ENCODE data around the gene RNF20. TPM values are rescaled to one million over a fixed set of nuclear protein-coding genes. Genes with fewer than 3 reads are reported as not detected.

The RNF20 gene
- polyA plus RNA-seq, 1 donor from 2014 or later, result 43.6 TPM

DNA sequence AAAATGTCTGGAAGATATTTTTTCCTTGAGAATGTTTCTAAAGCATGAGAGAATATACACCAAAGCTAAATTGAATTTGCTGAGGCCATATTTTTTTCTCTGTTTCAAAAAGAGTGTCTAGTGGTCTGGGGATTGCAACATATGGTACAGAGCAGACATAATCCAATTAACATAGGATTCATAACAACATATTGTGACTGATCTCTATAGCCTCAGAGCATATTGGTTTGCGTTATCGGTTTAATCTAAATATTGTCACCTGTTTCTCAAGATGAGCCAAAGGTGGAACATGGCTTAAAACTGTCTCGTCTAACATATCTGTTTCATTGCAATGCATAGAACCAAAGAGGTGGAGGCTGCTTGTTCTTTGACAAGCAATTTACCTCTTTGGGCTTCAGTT is 57.2 kb downstream of the RNF20 start:
- H3K36me3 Mint-ChIP-seq, result peaks cover 5% of the 10 kb centered on the region
- H3K4me3 Mint-ChIP-seq, result no peak overlapping the region
- no peaks in the 10 kb centered on the region for H3K9me3 Mint-ChIP-seq
- H3K27me3 Mint-ChIP-seq, result no peaks in the 10 kb centered on the region
- no peaks in the 10 kb centered on the region for H3K4me1 Mint-ChIP-seq
- no peak overlapping the region for H3K27ac Mint-ChIP-seq

DNA sequence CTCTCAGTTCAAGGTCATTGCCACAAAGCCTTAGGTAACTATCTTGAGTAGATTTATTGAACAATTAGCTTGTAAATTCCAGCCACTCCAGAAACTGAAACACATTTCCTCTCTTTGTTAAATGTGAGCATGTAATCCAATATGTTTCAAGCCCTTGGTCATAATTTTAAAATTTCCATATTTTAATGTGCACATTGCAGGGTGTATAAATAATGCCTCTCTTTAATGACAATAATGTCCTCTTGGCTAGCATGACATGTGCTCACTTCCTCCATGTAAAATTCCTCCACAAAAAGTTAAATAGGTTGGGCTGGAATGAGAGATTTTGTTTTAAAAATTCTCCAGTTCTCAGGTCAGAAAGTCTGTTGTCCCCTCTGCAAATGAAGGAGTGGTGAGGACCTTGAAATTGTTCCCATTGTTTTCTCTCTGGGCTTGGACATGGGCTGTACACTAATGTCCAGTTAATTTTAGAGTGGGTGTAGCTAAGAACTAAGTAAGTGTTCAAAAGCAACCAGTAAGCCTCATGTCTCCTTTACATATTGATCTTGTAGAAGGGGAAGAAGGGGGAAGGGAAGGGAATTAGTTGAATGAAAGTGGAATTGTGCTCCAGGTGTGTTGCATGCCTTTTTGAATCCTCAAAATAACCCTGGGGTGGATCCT is 58.3 kb downstream of the RNF20 start:
- H3K36me3 Mint-ChIP-seq, result peaks cover 1% of the 10 kb centered on the region
- no peaks in the 10 kb centered on the region for H3K27me3 Mint-ChIP-seq
- H3K9me3 Mint-ChIP-seq, result no peaks in the 10 kb centered on the region
- H3K4me3 Mint-ChIP-seq, result no peak overlapping the region
- H3K27ac Mint-ChIP-seq, result no peak overlapping the region
- no peaks in the 10 kb centered on the region for H3K4me1 Mint-ChIP-seq

DNA sequence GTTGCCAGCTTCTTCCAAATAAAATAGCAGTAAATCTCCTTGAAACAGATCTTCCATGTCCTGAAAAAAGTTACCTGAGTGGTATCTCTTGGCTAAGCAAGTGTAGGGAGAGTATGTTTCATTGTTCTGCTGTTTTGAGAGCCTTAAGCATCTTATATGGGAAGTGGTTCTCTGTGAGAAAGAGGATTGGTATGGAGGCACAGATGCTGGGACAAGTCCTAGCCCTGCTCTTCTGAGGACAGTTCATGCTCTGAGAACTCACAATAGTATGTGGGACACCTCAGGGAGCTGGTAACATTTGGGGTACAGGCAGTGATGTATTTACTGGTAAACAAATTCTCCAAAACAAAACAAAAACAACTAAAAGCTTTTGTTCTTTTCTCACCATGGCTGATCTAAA is 59.1 kb downstream of the RNF20 start:
- peaks cover 1% of the 10 kb centered on the region for H3K36me3 Mint-ChIP-seq

DNA sequence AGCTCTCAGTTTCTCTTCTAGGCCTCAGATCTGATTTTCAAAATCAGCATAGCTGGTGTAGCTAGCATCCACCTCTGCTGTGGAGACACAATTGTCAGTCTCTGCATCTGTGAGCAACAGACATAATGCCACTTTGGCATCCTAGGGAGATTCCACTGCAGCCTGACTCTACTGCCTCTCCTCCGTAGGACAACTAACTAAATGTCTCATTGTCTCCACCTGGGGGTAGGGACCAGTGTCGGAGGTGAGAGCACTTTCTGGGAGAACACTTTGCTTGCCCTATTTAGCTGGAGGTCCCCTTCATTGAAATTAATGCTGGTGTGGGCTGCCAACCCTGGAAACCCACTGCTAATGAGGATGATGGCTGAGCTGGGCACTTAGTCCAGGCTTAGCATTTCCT is 59.7 kb downstream of the RNF20 start:
- no peaks in the 10 kb centered on the region for H3K27me3 Mint-ChIP-seq
- H3K4me3 Mint-ChIP-seq, result no peak overlapping the region
- peak overlapping the region in 1 of 3 donors; percentile 42 for H3K27ac Mint-ChIP-seq

More for the DNA sequence above, 59.1 kb downstream of the RNF20 start:
- H3K4me1 Mint-ChIP-seq, result no peaks in the 10 kb centered on the region
- no peak overlapping the region for H3K4me3 Mint-ChIP-seq
- H3K27ac Mint-ChIP-seq, result peak overlapping the region in 1 of 3 donors; percentile 42
- H3K9me3 Mint-ChIP-seq, result no peaks in the 10 kb centered on the region
- H3K27me3 Mint-ChIP-seq, result no peaks in the 10 kb centered on the region

DNA sequence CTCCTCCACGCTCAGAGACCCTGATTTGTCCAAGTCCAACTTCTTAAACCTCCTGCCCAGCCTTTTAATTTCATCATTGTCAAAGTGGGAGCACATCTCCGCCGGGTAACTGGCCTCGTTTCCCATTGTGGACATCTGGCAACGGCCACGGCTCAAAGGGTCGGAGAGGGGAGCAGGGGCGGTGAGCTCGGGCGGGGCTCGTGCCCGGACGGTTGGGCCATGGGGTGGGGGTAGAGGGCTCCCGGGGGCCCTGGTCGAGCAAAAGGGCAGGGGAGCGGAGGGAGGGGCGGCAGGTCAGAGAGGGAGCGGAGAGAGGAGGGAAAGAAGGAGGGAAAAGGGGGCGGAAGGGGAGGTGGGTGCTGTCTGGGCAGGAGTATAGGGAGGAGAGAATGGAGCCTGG is 61.1 kb downstream of the RNF20 start, which contains the start of gene PPP3R2:
TSS of gene PPP3R2 (minus strand) at position 174 of the 400 bp plus-strand sequence. CDS start at position 126, 48 bp downstream.
- H3K9me3 Mint-ChIP-seq, result no peaks in the 10 kb centered on the region
- peaks cover 1% of the 10 kb centered on the region for H3K36me3 Mint-ChIP-seq
- H3K4me1 Mint-ChIP-seq, result no peaks in the 10 kb centered on the region
- H3K4me3 Mint-ChIP-seq, result no peak within 1 kb of the TSS
- H3K27me3 Mint-ChIP-seq, result no peaks in the 10 kb centered on the region
- no peak within 1 kb of the TSS for H3K27ac Mint-ChIP-seq

More for the DNA sequence above, 59.7 kb downstream of the RNF20 start:
- Mint-ChIP-seq H3K36me3 (peaks cover 1% of the 10 kb centered on the region), H3K9me3 (no peaks in the 10 kb centered on the region), H3K4me1 (no peaks in the 10 kb centered on the region)

DNA sequence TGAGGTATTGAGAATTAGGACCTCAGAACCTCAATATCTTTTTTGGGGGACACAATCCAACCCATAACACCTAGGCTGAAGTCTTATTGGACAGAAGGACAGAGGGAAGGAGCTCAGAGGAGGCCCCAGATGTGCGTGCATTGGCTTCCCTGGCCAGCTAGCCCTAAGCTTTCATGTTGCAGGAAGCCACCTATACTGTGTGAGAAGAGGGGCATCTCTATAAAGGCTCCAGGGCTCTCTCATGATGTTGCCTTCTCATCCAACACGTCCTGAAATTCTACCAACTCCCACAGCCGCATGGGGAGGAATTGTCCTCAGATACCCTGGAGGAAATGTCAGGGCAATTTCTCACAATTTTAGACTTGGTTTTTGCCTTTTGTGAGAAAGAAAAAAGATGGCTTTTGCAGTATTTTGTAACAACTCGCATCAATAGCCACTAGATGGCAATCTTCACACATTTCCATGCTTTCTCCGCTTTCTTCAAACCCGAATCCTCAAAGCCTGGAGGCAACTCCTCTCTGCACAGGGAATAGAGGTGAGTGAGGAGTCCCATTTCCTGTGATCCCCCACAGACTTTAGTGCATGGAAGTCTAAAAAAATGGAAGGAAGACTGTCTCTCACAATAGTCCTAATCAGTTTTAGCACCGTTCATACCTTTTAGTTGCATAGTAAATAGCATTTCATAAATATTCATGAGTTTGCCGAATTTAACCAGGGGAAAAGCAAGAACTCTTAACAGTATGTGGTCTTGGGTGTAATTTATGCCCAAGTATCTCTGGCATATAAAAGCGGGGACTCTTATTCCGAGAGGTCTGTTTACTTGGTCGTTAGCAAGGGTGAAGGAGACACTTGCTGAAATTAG is 68.5 kb downstream of the RNF20 start:
- Mint-ChIP-seq H3K9me3 (no peaks in the 10 kb centered on the region), H3K27ac (no peak overlapping the region), H3K36me3 (no peaks in the 10 kb centered on the region), H3K27me3 (peaks cover 8% of the 10 kb centered on the region), H3K4me3 (peak overlapping the region in 2 of 4 donors; percentile 26 to 58), H3K4me1 (peaks cover 0 to 8% (median 0%) of the 10 kb centered on the region in 3 donors)

DNA sequence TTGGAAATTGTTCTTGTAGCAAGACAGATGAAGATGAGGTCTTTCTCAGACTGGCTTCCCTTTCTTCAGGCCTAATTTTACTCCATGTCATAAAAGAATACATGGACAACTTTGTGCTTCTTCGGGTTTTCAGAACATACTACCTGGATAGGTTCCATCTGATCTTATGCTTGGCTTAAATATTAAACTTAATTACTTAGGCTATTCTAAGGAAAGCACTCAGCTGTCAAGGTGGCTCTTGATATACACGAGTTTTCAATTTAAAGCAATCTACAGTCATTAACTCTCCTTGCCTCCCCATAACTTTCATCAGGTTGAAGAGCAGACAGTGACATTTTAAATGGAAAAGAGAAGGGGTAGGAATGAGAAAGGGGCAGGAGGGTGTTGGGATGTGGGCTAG is 70.6 kb downstream of the RNF20 start:
- H3K4me3 Mint-ChIP-seq, result no peak overlapping the region
- H3K27me3 Mint-ChIP-seq, result peaks cover 11% of the 10 kb centered on the region
- H3K36me3 Mint-ChIP-seq, result no peaks in the 10 kb centered on the region
- peaks cover 0 to 8% (median 0%) of the 10 kb centered on the region in 3 donors for H3K4me1 Mint-ChIP-seq
- H3K9me3 Mint-ChIP-seq, result no peaks in the 10 kb centered on the region
- H3K27ac Mint-ChIP-seq, result no peak overlapping the region

DNA sequence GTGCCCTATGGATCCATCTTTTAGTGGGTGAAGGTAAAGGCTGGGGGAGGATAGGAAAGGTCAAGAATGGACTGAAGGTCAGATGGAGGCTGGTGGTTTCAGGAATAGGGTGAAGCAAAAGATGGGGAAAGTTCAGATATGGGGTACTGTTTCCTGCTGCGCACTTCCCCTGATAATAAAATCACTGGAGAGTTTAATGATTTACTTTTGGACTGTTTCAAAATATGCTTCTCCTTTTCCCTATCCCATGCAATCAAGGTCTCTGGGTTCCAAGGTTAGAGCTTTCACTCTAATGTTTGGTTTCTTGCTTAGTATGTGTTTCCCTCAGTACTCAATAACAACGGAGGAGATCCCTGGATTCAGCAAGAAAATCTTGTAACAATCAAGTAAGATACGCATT is 71.9 kb downstream of the RNF20 start:
- Mint-ChIP-seq H3K9me3 (no peaks in the 10 kb centered on the region), H3K27ac (no peak overlapping the region), H3K36me3 (no peaks in the 10 kb centered on the region), H3K27me3 (peaks cover 11% of the 10 kb centered on the region), H3K4me1 (peaks cover 0 to 8% (median 0%) of the 10 kb centered on the region in 3 donors), H3K4me3 (no peak overlapping the region)

Other genes starting within 250 kb of the RNF20 start
- gene BAAT, start 148.8 kb upstream of the RNF20 start, polyA plus RNA-seq, result not detected
- 14.4 TPM for gene MRPL50, start 135.2 kb upstream of the RNF20 start, polyA plus RNA-seq
- 3.8 TPM for gene ZNF189, start 135.0 kb upstream of the RNF20 start, polyA plus RNA-seq
- 0.31 TPM for gene ALDOB, start 98.1 kb upstream of the RNF20 start, polyA plus RNA-seq
- not detected for gene PPP3R2, start 61.1 kb downstream of the RNF20 start, polyA plus RNA-seq
- gene GRIN3A, start 204.8 kb downstream of the RNF20 start, polyA plus RNA-seq, result not detected